Raji (cell line): ENCODE results near the gene REV1.

ENCODE experiments used
- POLR2A ChIP-seq: IDR thresholded peaks from 2 replicates; pipeline ENCODE4 v1.6.1; 2011; ENCODE audit warnings: low read depth, low read length, control low read depth; ENCODE audit not compliant: insufficient read depth

The REV1 gene

DNA sequence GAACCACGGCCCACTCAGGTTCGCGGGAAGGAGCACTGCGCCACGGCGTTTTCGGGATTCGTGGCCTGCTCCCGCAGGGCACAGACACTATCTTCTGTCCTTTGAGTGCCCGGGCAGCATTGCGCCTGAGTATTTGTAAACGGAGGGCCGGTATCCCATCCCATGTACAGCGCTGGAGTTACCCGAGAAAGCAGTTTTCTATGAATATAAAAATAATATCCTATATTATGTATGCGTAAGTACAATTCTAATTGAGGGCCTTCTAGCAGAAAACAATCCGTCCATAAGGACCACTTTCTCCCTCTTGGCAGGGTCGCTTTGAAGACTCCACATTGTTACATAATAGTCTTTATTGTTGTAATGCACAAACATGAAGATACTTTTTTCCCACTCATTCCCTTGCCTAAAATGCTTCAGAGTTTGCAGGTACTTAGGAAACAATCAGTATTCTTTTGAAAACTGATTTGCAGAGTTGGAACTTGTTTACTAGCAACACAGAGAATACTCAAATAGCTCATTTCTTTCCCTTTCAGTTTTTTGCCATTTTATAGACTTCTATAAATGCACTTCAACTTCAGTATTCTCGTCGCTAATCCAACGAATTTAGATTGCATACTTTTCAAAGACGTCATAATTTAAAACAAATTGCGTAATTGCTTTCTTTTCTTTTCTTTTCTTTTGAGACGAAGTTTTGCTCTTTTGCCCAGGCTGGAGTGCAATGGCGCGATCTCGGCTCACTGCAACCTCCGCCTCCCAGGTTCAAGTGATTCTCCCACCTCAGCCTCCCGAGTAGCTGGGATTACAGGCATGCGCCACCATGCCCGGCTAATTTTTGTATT lies 1.0 kb upstream of the REV1 start:
- no peak for TF ChIP-seq POLR2A

- no peak; the same call in 1 of the 2 replicates for TF ChIP-seq POLR2A
Observed at GRCh38 chr2:99489063-99489760, 605 bp downstream of the REV1 start.

DNA sequence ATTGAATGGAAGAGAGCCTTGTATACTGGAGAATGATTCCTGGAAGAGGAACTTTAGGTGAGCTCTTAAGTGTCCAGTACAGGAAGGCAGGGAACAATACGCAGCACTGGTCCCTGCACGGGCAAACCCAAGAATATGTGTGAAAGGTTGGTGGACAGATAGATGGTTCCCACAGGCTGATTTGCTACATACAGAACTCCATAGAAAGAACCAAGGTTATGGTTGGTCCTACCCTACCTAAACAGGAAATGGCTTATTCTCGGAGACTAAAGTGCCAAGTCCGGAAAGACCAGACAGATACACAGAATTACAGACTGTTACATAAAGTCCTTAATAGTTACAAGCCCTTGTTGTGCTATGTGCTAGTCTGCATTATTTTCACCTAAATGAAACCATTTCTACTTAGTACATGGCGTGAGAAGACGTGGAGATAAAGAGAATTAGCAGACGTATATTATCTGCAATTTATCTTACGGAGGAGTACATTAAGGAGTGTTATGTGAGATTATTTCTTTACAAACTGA lies 1.2 kb downstream of the REV1 start:
- TF ChIP-seq POLR2A = no peak

DNA sequence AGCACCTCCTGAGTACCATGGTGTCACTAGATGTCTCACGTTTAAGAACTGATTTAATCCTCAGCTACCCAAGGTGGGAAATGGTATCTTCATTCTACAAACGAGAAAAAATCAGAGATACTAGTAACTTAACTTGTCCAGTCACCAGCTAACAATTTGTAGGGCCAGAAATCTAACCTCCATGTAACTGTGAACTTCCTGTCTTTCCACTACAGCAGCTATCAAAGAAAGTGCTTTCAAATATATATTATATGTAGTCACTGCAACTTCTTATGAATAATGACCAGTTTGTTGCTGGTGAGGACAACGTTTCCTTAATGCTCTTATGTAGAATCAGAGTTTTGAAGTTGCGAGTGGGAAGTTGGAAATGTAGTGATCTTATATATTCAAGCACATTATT lies 1.9 kb downstream of the REV1 start:
- no peak for TF ChIP-seq POLR2A

GRCh38 chr2:99485824-99486223 lies 4.0 kb downstream of the REV1 start:
- no peak for TF ChIP-seq POLR2A

GRCh38 chr2:99485411-99485810 lies 4.4 kb downstream of the REV1 start:
- TF ChIP-seq POLR2A = no peak

DNA sequence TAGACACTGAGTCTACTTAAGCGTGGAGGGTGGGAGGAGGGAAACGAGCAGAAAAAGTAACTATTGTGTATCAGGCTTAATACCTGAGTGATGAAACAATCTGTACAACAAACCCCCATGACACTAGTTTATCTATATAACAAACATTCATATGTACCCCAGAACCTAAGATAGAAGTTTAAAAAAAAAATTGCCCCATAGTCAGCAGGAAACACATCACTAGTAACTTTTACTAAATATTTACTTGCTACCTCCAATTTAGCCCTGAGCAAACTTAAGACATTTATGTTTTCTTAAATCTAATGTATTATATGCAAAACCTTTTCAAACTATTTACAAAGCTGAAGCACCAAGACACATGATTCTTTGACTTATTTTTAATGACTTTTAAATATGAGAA lies 5.6 kb downstream of the REV1 start:
- TF ChIP-seq POLR2A = no peak

- no peak for TF ChIP-seq POLR2A
Observed at GRCh38 chr2:99481941-99482340, 7.9 kb downstream of the REV1 start.

GRCh38 chr2:99481527-99481926 lies 8.3 kb downstream of the REV1 start:
- no peak for TF ChIP-seq POLR2A

DNA sequence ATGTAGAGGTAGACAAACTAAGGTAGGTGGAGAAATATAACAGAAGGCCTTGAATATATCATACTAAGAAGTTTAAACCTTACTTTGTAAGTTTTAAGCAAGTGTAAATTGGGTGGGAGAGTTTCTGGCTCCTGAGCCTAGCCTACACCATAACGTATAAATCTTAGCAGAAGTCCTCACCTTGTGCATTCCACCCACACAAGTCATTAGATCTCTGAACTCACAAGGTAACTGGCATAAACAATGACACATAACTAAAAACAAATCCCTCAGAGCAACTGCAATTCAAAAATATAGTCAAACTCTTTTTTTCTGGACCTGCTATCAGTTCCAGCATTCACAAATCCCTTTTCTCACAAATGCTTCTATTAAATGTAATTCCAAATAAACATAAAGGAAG lies 9.4 kb downstream of the REV1 start:
- no peak for TF ChIP-seq POLR2A

GRCh38 chr2:99478632-99479031 lies 11.2 kb downstream of the REV1 start:
- no peak for TF ChIP-seq POLR2A

DNA sequence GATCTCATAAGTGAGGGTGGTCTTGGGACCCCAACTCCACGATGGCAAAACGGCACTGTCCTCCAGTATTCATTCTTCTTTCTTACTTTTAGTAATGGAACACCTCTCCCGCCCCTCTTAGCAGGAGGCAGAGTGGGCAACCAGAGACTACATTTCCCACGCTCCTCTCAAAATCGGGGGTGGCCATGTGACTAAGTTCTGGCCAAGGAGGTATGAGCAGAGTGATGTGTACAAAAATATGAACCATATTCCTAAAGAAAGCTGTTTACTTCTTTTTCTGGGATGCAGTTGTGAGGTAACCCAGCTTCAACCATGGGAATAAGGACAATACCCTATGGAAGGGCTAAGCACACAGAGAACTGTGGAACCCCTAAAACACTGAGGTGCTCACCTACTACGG lies 12.8 kb downstream of the REV1 start:
- TF ChIP-seq POLR2A = no peak

DNA sequence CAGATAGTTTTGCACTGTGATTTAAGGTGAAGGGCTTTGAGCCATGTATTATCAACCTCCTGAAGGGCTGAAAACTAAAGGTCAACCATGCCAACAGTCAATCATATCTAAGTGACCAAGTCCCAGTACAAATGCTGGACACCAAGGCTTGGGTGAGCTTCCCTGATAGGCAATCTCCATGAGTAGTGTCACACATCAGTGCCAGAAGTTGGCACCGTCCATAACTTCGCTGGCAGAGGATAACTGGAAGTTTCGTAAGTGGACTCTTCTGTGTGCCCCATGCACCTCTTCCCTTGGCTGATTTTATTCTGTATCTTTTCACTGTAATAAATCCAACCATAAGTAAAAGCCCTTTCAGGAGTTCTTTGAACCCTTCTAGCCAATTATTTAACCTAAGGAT lies 13.2 kb downstream of the REV1 start:
- no peak for TF ChIP-seq POLR2A

DNA sequence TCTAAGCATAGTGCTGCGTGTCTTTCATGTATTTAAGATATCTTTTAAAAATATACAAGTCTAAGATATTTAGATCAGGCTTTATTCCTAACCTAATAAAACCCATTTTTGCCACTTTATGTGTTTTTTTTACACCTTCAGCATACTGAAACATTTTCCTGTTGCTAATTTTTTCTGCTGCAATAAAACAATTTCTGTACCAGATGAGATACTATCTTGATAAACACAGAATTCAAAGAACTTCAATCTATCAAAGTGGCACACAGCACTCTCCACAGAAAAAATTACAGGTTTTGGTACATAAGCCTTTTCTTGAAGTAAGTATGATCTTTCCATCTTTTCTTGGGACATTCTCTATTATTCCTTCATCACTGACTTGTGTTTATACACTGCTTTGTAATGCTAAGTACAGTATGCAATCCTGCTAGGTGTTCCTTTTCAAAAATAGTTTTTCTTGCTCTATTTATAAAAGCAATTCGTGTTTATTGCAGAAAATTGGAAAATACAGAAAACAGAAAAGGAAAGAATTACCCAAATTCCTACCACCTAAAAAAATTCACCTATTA lies 16.2 kb downstream of the REV1 start:
- no peak for TF ChIP-seq POLR2A

- TF ChIP-seq POLR2A = no peak
Observed at GRCh38 chr2:99472600-99472960, 17.2 kb downstream of the REV1 start.
